Right lung (tissue), 10 donors: ENCODE data around the gene NUP85. TPM values are rescaled to one million over a fixed set of nuclear protein-coding genes. Genes with fewer than 3 reads are reported as not detected.
"Not testable (repeated sequence)": the region's sequence is repeated elsewhere in the genome, so short reads cannot be mapped to it uniquely, and the experiment has no call there.

ENCODE experiments used
- DNase-seq, 2 donors: peaks; one replicate each; pipeline ENCODE4 v3.0.0-alpha.2; 2013
- long read RNA-seq, 8 donors: transcript quantifications; one replicate each; lab custom pipeline, GENCODE V29; 2026
- polyA plus RNA-seq, 5 donors: library from polyadenylated mRNA; unstranded; fragments of 120-200 nt; gene quantifications; one replicate each; pipeline versions ENCODE4 v1.2.1 to v1.2.3, GENCODE V29; 2013; ENCODE audit warnings: inconsistent platforms in 1 of 5, low replicate concordance in 1 of 5; ENCODE audit not compliant: insufficient read length in 5 of 5, insufficient read depth in 1 of 5

The NUP85 gene
- polyA plus RNA-seq = 10 to 100 TPM; 66.5 to 86.1 (median 79.5) TPM
- long read RNA-seq, donor 1, transcript NUP85-201 (19 exons, 2,121 nt) = major isoform, 8 of 43 reads
- long read RNA-seq, donor 1, partial matches to known transcripts = 29 of 43 reads
- long read RNA-seq, donor 1, other reads (novel, unspliced or antisense) = 0 of 43 reads
- long read RNA-seq, donor 2, transcript NUP85-201 (19 exons, 2,121 nt) = major isoform, 8 of 25 reads
- long read RNA-seq, donor 2, partial matches to known transcripts = 17 of 25 reads
- long read RNA-seq, donor 2, other reads (novel, unspliced or antisense) = 0 of 25 reads
- long read RNA-seq, donor 3, partial matches to known transcripts = 15 of 22 reads
- long read RNA-seq, donor 3, other reads (novel, unspliced or antisense) = 0 of 22 reads
- long read RNA-seq, donor 4, partial matches to known transcripts = 14 of 15 reads
- long read RNA-seq, donor 4, other reads (novel, unspliced or antisense) = 0 of 15 reads
- long read RNA-seq, donor 5, transcript NUP85-201 (19 exons, 2,121 nt) = major isoform, 12 of 45 reads
- long read RNA-seq, donor 5, partial matches to known transcripts = 27 of 45 reads
- long read RNA-seq, donor 5, other reads (novel, unspliced or antisense) = 0 of 45 reads
- long read RNA-seq, donor 6, transcript NUP85-201 (19 exons, 2,121 nt) = major isoform, 8 of 31 reads
- long read RNA-seq, donor 6, partial matches to known transcripts = 19 of 31 reads
- long read RNA-seq, donor 6, other reads (novel, unspliced or antisense) = 0 of 31 reads
- long read RNA-seq, donor 7, transcript NUP85-201 (19 exons, 2,121 nt) = major isoform, 13 of 134 reads
- long read RNA-seq, donor 7, partial matches to known transcripts = 118 of 134 reads
- long read RNA-seq, donor 7, other reads (novel, unspliced or antisense) = 0 of 134 reads
- long read RNA-seq, donor 8, partial matches to known transcripts = 11 of 14 reads
- long read RNA-seq, donor 8, other reads (novel, unspliced or antisense) = 0 of 14 reads

GRCh38 chr17:75205037-75205792, at the start of gene NUP85:
TSS of gene NUP85 (plus strand) at chr17:75205679. CDS start at chr17:75205762, 83 bp downstream.
- DNase-seq = peak; percentile 95 to 96

GRCh38 chr17:75158480-75158879, 47.0 kb upstream of the NUP85 start:
- not testable (repeated sequence) for DNase-seq

- no peak for DNase-seq
These were observed 46.1 kb upstream of the NUP85 start for GRCh38 chr17:75159196-75160031.

GRCh38 chr17:75160211-75160610, 45.3 kb upstream of the NUP85 start:
- DNase-seq = no peak

- no peak for DNase-seq
These were observed 42.4 kb upstream of the NUP85 start for GRCh38 chr17:75163074-75163473.

GRCh38 chr17:75164606-75165005, 40.9 kb upstream of the NUP85 start:
- not testable (repeated sequence) for DNase-seq

- no peak for DNase-seq
These were observed 36.5 kb upstream of the NUP85 start for GRCh38 chr17:75168998-75169397.

- no peak for DNase-seq
These were observed 32.0 kb upstream of the NUP85 start for GRCh38 chr17:75173526-75173925.

- DNase-seq = no peak
These were observed 30.5 kb upstream of the NUP85 start for GRCh38 chr17:75174996-75175395.

GRCh38 chr17:75176625-75177024, 28.9 kb upstream of the NUP85 start:
- DNase-seq = no peak

- no peak for DNase-seq
These were observed 27.0 kb upstream of the NUP85 start for GRCh38 chr17:75178453-75178852.

GRCh38 chr17:75181110-75181509, 24.4 kb upstream of the NUP85 start:
- DNase-seq = no peak

GRCh38 chr17:75181608-75182318, 23.7 kb upstream of the NUP85 start:
- DNase-seq = no peak

GRCh38 chr17:75182319-75182568, 23.2 kb upstream of the NUP85 start:
- DNase-seq = no peak

- DNase-seq = peak; percentile 96
These were observed 22.7 kb upstream of the NUP85 start, which contains the start of gene SUMO2 for GRCh38 chr17:75182569-75183436. TSS of gene SUMO2 (minus strand) at chr17:75182959. CDS start at chr17:75182834, 125 bp downstream.

- DNase-seq = no peak
These were observed 21.2 kb upstream of the NUP85 start for GRCh38 chr17:75183999-75184884.

GRCh38 chr17:75188614-75189013, 16.9 kb upstream of the NUP85 start:
- DNase-seq = no peak

GRCh38 chr17:75191584-75191983, 13.9 kb upstream of the NUP85 start:
- DNase-seq = no peak
